GM12878 (cell line): ENCODE data around the gene FBXL15.

Source experiments
- ATF2 ChIP-seq: IDR thresholded peaks from 2 replicates; pipeline ENCODE4 v1.6.1; 2012; ENCODE audit warnings: low read length, inconsistent platforms
- CTCF ChIP-seq, 3 experiments: IDR thresholded peaks in 2 of 3; conservative IDR thresholded peaks in 1 of 3; 2 replicates each; pipeline ENCODE4 v1.5.1; 2011; ENCODE audit warnings: low read depth in 3 of 3, low read length in 3 of 3, mild to moderate bottlenecking in 3 of 3, control low read depth in 2 of 3, moderate library complexity in 2 of 3, inconsistent platforms in 1 of 3, mixed read lengths in 1 of 3; ENCODE audit not compliant: control insufficient read depth in 2 of 3, insufficient read depth in 1 of 3; ENCODE audit errors: extremely low read depth in 1 of 3
- E2F4 ChIP-seq: IDR thresholded peaks from 2 replicates; pipeline ENCODE4 v1.6.1; 2012; ENCODE audit warnings: low read depth, low read length, improper control_type of control experiment
- EZH2 ChIP-seq: IDR thresholded peaks from 2 replicates; pipeline ENCODE4 v1.6.1; 2012; ENCODE audit warnings: low read depth, mild to moderate bottlenecking, control low read depth, inconsistent platforms, low read length, borderline replicate concordance; ENCODE audit not compliant: control insufficient read depth
- GABPA ChIP-seq: IDR thresholded peaks from 2 replicates; pipeline ENCODE4 v1.6.1; 2014; ENCODE audit warnings: antibody characterized with exemption, low read depth, mild to moderate bottlenecking, inconsistent platforms
- JUNB ChIP-seq: IDR thresholded peaks from 2 replicates; pipeline ENCODE4 v1.6.1; 2016; ENCODE audit warnings: antibody characterized with exemption, mild to moderate bottlenecking
- JUND ChIP-seq: IDR thresholded peaks from 2 replicates; pipeline ENCODE4 v1.6.1; 2012; ENCODE audit warnings: low read depth, mild to moderate bottlenecking, low read length, improper control_type of control experiment, moderate library complexity
- POLR2A ChIP-seq: IDR thresholded peaks from 2 replicates; pipeline ENCODE4 v1.6.1; 2011; ENCODE audit warnings: low read depth, mild to moderate bottlenecking, low read length
- SPI1 ChIP-seq: IDR thresholded peaks from 2 replicates; pipeline ENCODE4 v1.6.1; 2011; ENCODE audit warnings: low read depth, mild to moderate bottlenecking, low read length, moderate library complexity, borderline replicate concordance; ENCODE audit not compliant: insufficient read depth
- SUZ12 ChIP-seq: fragments of 200-600 bp; sonication (generic); IDR thresholded peaks from one replicate; pipeline ENCODE4 v1.6.1; 2018; ENCODE audit warnings: antibody characterized with exemption, mild to moderate bottlenecking; ENCODE audit not compliant: unreplicated experiment
- TARDBP ChIP-seq: IDR thresholded peaks from 2 replicates; pipeline ENCODE4 v1.6.1; 2016; ENCODE audit warnings: borderline replicate concordance
- USF2 ChIP-seq: IDR thresholded peaks from 2 replicates; pipeline ENCODE4 v1.6.1; 2011; ENCODE audit warnings: low read depth, low read length, improper control_type of control experiment, borderline replicate concordance

- TF ChIP-seq SPI1 (no peak), EZH2 (no peak), CTCF (IDR thresholded peaks at IDR 0.05 in 2 of 3, conservative IDR thresholded peaks at IDR 0.05 in 1 of 3; ENCODE audit: control insufficient read depth in 2 of 3, extremely low read depth in 1 of 3, insufficient read depth in 1 of 3, low read depth in 3 of 3, low read length in 3 of 3) (peak in 2 of 3 experiments; percentile 5 to 9; a peak in 1 of 6 replicates), ATF2 (no peak), POLR2A (no peak), JUNB (no peak), GABPA (no peak), JUND (no peak), TARDBP (no peak), E2F4 (no peak), USF2 (no peak), SUZ12 (no peak)
Observed at GRCh38 chr10:102375250-102375649, 45.4 kb upstream of the FBXL15 start.
